Effector memory CD8-positive, alpha-beta T cell (primary cell): ENCODE results near the gene COL8A1.
A peak's percentile ranks its signal among the peaks of the same experiment; 100 is the strongest.

Experiments
- ATAC-seq: fragments of 150-1000 bp; cut with Tn5 transposase; replicated peaks from 2 replicates; pipeline ENCODE4 v1.10.0; 2021; ENCODE audit warnings: mild to moderate bottlenecking, moderate library complexity
- DNase-seq, 3 experiments: peaks; one replicate each; pipeline ENCODE4 v3.0.0; 2021
- H3K27ac Mint-ChIP-seq, 2 donors: one replicate each; pipeline ENCODE4 v1.8.0; 2022; ENCODE audit warnings: mild to moderate bottlenecking in 2 of 2, mixed read lengths in 2 of 2, moderate library complexity in 2 of 2
- H3K27me3 Mint-ChIP-seq, 2 donors: one replicate each; pipeline ENCODE4 v1.8.0; 2022; ENCODE audit warnings: mixed read lengths in 2 of 2
- H3K36me3 Mint-ChIP-seq: one replicate; pipeline ENCODE4 v1.8.0; 2022; ENCODE audit warnings: mild to moderate bottlenecking, moderate library complexity, mixed read lengths; ENCODE audit not compliant: insufficient read depth
- H3K4me1 Mint-ChIP-seq, 2 donors: one replicate each; pipeline ENCODE4 v1.8.0; 2022; ENCODE audit warnings: low read depth in 2 of 2, mixed read lengths in 2 of 2
- H3K4me3 Mint-ChIP-seq, 2 donors: one replicate each; pipeline ENCODE4 v1.8.0; 2022; ENCODE audit warnings: mild to moderate bottlenecking in 2 of 2, mixed read lengths in 2 of 2, moderate library complexity in 2 of 2
- H3K9me3 Mint-ChIP-seq, 2 donors: one replicate each; pipeline ENCODE4 v1.8.0; 2022; ENCODE audit warnings: mixed read lengths in 2 of 2

Gene COL8A1

DNA sequence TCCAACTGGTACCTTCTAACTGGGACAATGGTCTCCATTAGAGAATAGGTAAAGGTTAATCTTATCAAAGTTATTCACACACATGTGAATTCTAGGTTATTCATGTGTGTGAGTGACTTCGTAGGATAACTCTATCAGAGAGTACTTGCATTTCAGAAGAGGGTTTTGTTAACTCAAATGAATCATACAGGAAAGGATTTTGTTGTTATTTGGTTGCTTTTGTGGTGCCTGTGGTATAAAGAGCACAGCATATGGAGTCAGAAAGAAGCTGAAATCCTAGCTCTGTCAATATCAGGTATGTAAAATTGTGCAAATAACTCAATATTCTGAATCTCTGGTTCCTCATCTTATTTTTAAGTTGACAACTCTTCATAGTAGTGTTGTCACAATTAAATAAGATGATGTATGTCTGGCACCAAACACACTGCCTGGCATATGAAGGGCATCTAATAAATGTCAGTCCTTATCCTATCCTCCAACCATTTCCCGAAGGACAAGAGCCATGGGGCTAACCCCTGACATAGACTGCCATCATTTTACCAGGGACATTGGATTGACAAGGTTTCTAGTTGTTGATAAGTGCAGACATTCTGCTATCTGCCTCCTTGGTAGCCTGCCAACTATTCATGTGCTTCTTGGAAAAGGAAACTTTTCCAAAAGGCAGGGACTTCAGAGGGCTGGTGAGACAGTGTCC lies 130.6 kb downstream of the COL8A1 start:
- Mint-ChIP-seq H3K36me3 (no peaks in the 10 kb centered on the region), H3K27ac (no peak overlapping the region), H3K4me3 (no peak overlapping the region), H3K27me3 (no peaks in the 10 kb centered on the region), H3K4me1 (no peaks in the 10 kb centered on the region), H3K9me3 (no peaks in the 10 kb centered on the region)
- no peak for DNase-seq
- no peak for ATAC-seq

DNA sequence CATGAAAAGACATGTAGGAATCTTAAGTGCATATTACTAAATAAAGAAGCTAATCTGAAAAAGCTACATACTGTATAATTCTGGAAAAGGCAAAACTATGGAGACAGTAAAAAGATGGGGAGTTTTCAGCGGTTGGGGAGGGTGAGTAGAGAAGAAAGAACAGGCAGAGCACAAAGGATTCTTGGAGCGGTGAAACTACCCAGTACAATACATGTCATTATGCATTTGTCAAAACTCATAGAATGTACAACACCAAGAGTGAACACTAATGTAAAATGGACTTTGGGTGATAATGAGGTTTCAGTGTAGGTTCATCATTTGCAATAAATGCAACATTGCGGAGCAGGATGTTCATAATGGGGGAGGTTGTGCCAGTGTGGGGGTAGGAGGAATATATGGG lies 133.8 kb downstream of the COL8A1 start:
- peaks cover 0 to 1% of the 10 kb centered on the region in 2 donors for H3K4me1 Mint-ChIP-seq
- H3K36me3 Mint-ChIP-seq, result no peaks in the 10 kb centered on the region
- ATAC-seq, result no peak
- H3K4me3 Mint-ChIP-seq, result no peak overlapping the region
- no peaks in the 10 kb centered on the region for H3K9me3 Mint-ChIP-seq
- peaks cover 2 to 16% of the 10 kb centered on the region in 2 donors for H3K27me3 Mint-ChIP-seq
- no peak overlapping the region for H3K27ac Mint-ChIP-seq
- no peak for DNase-seq

DNA sequence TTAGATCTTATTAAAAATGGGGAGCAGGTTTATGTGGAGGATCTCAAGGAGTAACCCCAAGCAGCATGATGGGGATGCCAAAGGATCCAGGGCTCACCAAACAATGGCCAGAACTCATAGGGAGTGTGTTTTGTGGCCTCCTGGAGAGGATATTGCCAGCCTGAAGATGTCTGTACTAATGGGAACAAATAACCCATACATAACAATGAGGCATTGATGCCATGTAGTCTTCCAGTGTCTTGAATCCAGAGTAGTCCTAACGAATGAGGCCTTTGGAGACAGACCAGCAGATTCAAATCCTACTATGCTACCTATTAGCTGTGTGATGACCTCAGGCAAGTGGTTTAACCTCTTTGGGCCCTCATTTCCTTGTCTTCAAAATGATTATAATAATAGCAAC lies 134.3 kb downstream of the COL8A1 start:
- H3K27me3 Mint-ChIP-seq, result peaks cover 7 to 21% of the 10 kb centered on the region in 2 donors
- no peak for DNase-seq
- no peak overlapping the region for H3K27ac Mint-ChIP-seq
- H3K4me1 Mint-ChIP-seq, result peaks cover 0 to 1% of the 10 kb centered on the region in 2 donors
- ATAC-seq, result no peak
- H3K4me3 Mint-ChIP-seq, result no peak overlapping the region
- no peaks in the 10 kb centered on the region for H3K36me3 Mint-ChIP-seq
- H3K9me3 Mint-ChIP-seq, result no peaks in the 10 kb centered on the region

DNA sequence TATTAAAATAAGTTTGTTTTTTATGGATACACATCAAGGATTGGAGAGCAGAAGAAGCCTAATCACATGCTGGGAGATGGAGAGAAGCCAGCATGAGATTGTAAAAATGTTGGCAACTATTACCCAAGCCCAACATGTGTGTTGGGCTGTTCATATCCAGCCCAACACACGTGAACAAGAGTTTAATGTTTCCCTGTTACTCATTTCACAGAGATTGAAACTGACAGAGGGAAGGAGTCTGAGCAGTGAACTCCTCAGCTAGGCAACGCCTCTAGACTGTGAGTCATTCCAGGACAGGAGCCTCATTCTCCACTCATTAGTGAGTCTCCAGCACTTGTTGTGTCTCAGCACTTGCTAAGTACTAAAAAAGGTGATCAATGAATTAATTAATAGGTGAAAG lies 136.1 kb downstream of the COL8A1 start:
- Mint-ChIP-seq H3K27me3 (peaks cover 17 to 22% of the 10 kb centered on the region in 2 donors), H3K36me3 (no peaks in the 10 kb centered on the region), H3K27ac (no peak overlapping the region), H3K4me1 (peaks cover 0 to 1% of the 10 kb centered on the region in 2 donors), H3K9me3 (no peaks in the 10 kb centered on the region), H3K4me3 (no peak overlapping the region)
- DNase-seq (no peak), ATAC-seq (no peak)

DNA sequence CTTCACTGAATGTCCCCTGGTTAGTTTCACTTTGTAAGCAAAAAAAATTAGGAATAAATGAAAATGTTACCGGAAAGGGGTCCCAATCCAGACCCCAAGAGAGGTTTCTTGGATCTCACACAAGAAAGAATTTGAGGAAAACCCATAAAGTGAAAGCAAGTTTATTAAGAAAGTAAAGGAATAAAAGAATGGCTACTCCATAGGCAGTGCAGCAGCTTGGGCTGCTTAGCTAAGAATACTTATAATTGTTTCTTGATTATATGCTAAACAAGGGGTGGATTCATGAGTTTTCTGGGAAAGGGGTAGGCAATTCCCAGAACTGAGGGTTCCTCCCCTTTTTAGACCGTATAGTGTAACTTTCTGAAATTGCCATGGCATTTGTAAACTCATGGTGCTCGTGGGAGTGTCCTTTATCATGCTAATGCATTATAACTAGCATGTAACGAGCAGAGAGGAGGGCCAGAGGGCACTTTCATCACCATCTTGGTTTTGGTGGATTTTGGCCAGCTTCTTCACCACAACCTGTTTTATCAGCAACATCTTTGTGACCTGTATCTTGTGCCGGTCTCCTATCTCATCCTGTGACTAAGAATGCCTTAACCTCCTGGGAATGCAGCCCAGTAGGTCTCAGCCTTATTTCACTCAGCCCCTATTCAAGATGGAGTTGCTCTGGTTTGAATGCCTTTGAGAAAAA lies 138.3 kb downstream of the COL8A1 start:
- ATAC-seq, result no peak
- H3K27me3 Mint-ChIP-seq, result peaks cover 30 to 41% of the 10 kb centered on the region in 2 donors
- H3K9me3 Mint-ChIP-seq, result no peaks in the 10 kb centered on the region
- DNase-seq, result no peak
- H3K36me3 Mint-ChIP-seq, result no peaks in the 10 kb centered on the region
- no peak overlapping the region for H3K27ac Mint-ChIP-seq
- H3K4me1 Mint-ChIP-seq, result peaks cover 0 to 1% of the 10 kb centered on the region in 2 donors
- H3K4me3 Mint-ChIP-seq, result no peak overlapping the region

DNA sequence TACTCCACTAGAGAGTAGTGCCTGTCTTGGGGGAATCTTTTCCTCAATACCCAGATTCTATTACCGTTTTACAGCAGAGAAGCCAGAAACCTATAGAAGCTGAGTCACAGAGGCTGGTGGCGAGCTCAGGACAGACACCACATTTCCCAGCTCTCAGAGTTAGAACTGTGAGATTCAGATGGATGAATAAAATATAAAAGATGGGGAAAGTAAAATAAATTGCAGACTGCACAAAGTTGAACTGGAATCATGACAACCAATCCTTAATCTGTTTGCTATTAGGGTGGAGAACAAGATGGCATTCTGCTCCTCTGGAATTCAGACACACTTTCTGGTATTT lies 138.8 kb downstream of the COL8A1 start:
- peaks cover 0 to 1% of the 10 kb centered on the region in 2 donors for H3K4me1 Mint-ChIP-seq
- H3K4me3 Mint-ChIP-seq, result no peak overlapping the region
- H3K36me3 Mint-ChIP-seq, result no peaks in the 10 kb centered on the region
- no peak overlapping the region for H3K27ac Mint-ChIP-seq
- DNase-seq (no peak), ATAC-seq (no peak)
- no peaks in the 10 kb centered on the region for H3K9me3 Mint-ChIP-seq
- peaks cover 34 to 46% of the 10 kb centered on the region in 2 donors for H3K27me3 Mint-ChIP-seq

DNA sequence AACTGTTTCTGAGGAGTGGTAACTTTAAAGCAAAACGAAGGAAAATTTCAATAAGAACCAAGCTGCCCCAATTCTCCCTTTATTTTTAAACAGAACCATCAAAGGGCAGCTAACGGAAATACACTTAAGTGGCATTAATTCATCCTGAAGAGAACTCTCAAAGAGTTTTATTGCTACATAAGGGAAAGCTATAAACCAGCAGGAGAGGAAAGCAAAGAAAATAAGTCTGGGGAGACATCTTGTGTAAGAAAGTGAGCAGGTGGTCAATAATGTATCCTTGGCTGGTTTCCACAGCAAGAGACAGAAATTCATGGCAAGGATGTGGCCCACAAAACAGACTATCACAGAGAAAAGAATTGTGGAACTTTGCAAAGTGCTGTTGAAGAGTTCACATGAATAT lies 139.3 kb downstream of the COL8A1 start:
- H3K4me1 Mint-ChIP-seq, result peaks cover 0 to 1% of the 10 kb centered on the region in 2 donors
- H3K36me3 Mint-ChIP-seq, result no peaks in the 10 kb centered on the region
- peaks cover 34 to 46% of the 10 kb centered on the region in 2 donors for H3K27me3 Mint-ChIP-seq
- DNase-seq, result no peak
- H3K27ac Mint-ChIP-seq, result no peak overlapping the region
- no peak for ATAC-seq
- no peak overlapping the region for H3K4me3 Mint-ChIP-seq
- H3K9me3 Mint-ChIP-seq, result no peaks in the 10 kb centered on the region

DNA sequence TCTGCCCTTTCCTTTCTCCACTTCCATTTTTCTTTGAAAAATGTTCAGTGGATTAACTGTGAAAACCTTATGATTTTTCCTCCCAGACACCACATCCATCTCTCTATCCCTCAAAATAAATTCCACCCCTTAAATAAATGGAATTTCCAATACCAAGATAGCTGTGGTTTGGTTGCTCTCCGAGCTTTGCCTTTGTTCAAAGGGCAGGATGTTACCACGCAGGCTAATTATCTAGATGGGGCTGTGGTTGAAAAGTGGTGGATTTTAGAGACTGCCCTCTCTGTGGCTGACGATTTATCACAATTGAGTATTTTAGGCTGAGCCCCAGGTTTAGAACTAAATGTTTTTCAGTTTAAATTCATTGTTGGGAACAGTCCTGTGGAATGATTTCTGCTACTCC lies 142.4 kb downstream of the COL8A1 start:
- Mint-ChIP-seq H3K36me3 (no peaks in the 10 kb centered on the region), H3K4me3 (no peak overlapping the region), H3K27ac (no peak overlapping the region), H3K9me3 (no peaks in the 10 kb centered on the region), H3K4me1 (peaks cover 0 to 1% of the 10 kb centered on the region in 2 donors), H3K27me3 (peaks cover 40 to 47% of the 10 kb centered on the region in 2 donors)
- no peak for DNase-seq
- ATAC-seq, result no peak

DNA sequence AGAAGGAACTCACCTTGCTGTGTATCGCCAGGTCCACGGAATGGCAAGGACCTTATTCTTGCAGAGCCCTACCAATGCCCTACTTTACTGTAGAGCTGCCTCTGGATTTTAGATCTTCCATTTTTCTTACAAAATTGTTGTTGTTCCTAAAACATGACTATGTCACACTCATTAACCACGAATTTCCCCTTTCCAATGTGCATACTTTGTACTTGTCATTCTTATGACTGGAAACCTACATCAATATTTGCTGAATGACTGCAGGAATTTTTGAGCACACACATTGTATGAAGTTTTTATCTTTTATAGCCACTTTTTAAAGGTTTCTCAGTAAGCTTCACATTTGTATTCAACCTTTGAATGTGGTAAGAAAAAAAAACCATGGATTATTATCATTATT lies 143.4 kb downstream of the COL8A1 start:
- H3K4me1 Mint-ChIP-seq, result no peaks in the 10 kb centered on the region
- H3K4me3 Mint-ChIP-seq, result no peak overlapping the region
- H3K36me3 Mint-ChIP-seq, result no peaks in the 10 kb centered on the region
- DNase-seq, result no peak
- no peaks in the 10 kb centered on the region for H3K9me3 Mint-ChIP-seq
- ATAC-seq, result no peak
- no peak overlapping the region for H3K27ac Mint-ChIP-seq
- H3K27me3 Mint-ChIP-seq, result peaks cover 40 to 46% of the 10 kb centered on the region in 2 donors

DNA sequence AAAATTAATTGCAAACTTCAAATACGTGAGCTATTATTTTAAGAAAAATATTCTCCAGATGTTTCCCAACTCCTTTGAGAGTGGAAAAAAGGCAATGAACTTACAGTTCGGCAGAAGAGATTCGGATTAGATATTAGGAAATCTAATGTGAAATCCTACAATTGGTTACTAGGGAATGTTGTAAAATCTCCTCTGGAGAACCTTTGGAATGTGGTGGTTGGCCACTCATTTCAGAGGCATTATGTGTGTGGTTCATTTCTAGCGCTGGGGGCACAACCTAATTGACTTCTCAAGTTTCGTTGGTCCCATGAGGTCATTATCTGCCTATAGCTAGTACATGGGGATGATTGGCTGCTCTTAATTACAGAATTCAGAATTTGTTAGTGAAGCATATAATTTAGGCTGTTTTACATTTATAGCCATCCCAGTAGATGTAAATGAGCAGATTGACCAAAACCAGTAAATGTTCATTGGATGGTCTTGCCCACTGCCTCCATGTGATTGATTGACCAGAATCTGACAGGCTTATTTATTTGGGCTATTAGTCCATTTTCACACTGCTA lies 144.7 kb downstream of the COL8A1 start:
- ATAC-seq (no peak), DNase-seq (no peak)
- peaks cover 29 to 40% of the 10 kb centered on the region in 2 donors for H3K27me3 Mint-ChIP-seq
- H3K36me3 Mint-ChIP-seq, result no peaks in the 10 kb centered on the region
- H3K9me3 Mint-ChIP-seq, result no peaks in the 10 kb centered on the region
- no peak overlapping the region for H3K27ac Mint-ChIP-seq
- H3K4me3 Mint-ChIP-seq, result no peak overlapping the region
- H3K4me1 Mint-ChIP-seq, result no peaks in the 10 kb centered on the region

DNA sequence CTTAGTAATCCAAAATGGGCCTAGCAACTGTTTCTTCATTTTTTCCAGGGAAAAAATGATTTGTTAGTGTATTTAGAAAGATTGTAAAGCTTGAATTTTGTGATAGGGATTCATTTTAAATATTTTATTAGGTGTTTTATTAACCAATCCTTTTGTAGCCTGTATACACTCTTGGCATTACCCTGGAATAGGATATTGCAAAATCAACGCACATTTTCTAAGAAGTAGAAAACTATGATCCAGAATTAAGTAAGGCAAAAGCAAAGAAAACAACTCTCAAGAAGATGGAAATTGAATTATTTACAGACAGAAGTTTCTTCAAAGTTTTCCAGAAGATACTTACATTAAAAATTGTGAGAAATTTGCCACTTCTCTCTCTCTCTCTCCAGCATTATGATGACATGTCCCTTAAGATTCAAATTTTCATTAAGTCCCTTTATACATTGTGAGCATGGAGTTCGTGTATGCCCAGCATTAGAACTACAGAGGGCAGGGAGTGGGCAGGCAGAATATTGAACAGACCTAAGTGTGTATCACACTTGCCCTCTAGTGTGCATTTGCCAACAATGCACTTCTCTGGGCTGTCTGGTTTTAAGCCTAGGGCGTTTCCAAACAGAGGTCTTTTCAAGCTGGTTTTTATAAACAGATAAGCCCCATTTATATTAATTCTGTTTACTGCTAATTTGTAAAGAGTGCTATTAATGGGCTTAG lies 150.8 kb downstream of the COL8A1 start:
- Mint-ChIP-seq H3K27me3 (peaks cover 12 to 34% of the 10 kb centered on the region in 2 donors), H3K9me3 (no peaks in the 10 kb centered on the region), H3K27ac (no peak overlapping the region), H3K4me1 (peaks cover 0 to 3% of the 10 kb centered on the region in 2 donors), H3K4me3 (no peak overlapping the region), H3K36me3 (peaks cover 2% of the 10 kb centered on the region)
- peak; percentile 76 for ATAC-seq
- no peak for DNase-seq

DNA sequence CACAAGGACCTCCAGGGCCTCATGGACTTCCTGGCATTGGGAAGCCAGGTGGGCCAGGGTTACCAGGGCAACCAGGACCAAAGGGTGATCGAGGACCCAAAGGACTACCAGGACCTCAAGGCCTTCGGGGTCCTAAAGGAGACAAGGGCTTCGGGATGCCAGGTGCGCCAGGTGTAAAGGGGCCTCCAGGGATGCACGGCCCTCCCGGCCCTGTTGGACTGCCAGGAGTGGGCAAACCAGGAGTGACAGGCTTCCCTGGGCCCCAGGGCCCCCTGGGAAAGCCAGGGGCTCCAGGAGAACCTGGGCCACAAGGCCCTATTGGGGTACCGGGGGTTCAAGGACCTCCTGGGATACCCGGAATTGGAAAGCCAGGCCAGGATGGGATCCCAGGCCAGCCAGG lies 156.1 kb downstream of the COL8A1 start:
- DNase-seq (no peak), ATAC-seq (no peak)
- Mint-ChIP-seq H3K9me3 (no peaks in the 10 kb centered on the region), H3K27me3 (peaks cover 12 to 25% of the 10 kb centered on the region in 2 donors), H3K27ac (no peak overlapping the region), H3K4me1 (no peaks in the 10 kb centered on the region), H3K36me3 (peaks cover 2% of the 10 kb centered on the region), H3K4me3 (no peak overlapping the region)

DNA sequence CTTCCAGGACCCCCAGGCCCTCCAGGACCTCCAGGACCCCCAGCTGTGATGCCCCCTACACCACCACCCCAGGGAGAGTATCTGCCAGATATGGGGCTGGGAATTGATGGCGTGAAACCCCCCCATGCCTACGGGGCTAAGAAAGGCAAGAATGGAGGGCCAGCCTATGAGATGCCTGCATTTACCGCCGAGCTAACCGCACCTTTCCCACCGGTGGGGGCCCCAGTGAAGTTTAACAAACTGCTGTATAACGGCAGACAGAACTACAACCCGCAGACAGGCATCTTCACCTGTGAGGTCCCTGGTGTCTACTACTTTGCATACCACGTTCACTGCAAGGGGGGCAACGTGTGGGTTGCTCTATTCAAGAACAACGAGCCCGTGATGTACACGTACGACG lies 157.2 kb downstream of the COL8A1 start:
- no peak overlapping the region for H3K4me3 Mint-ChIP-seq
- DNase-seq (no peak), ATAC-seq (no peak)
- no peaks in the 10 kb centered on the region for H3K9me3 Mint-ChIP-seq
- no peaks in the 10 kb centered on the region for H3K4me1 Mint-ChIP-seq
- peaks cover 11 to 19% of the 10 kb centered on the region in 2 donors for H3K27me3 Mint-ChIP-seq
- peaks cover 2% of the 10 kb centered on the region for H3K36me3 Mint-ChIP-seq
- H3K27ac Mint-ChIP-seq, result no peak overlapping the region
